Endodermal cell (in vitro differentiated cells): ENCODE results near the gene CLCNKA. TPM values are rescaled to one million over a fixed set of nuclear protein-coding genes. Genes with fewer than 3 reads are reported as not detected.

Source experiments
- DNase-seq: peaks from one replicate; pipeline ENCODE4 v3.0.0-alpha.2; 2017
- H3K27ac ChIP-seq: 2 replicates; pipeline ENCODE4 v1.5.1; 2013; ENCODE audit warnings: mild to moderate bottlenecking, low read depth, low read length, moderate library complexity
- H3K27me3 ChIP-seq: 2 replicates; pipeline ENCODE4 v1.6.1; 2013; ENCODE audit warnings: mild to moderate bottlenecking, low read length, moderate library complexity; ENCODE audit not compliant: insufficient read depth, control insufficient read depth, poor library complexity, severe bottlenecking
- H3K36me3 ChIP-seq: 2 replicates; pipeline ENCODE4 v1.7.0; 2013; ENCODE audit warnings: mild to moderate bottlenecking, low read length, moderate library complexity; ENCODE audit not compliant: control insufficient read depth, insufficient read depth
- H3K4me1 ChIP-seq: one replicate; pipeline ENCODE4 v1.7.0; 2013; ENCODE audit warnings: low read length; ENCODE audit not compliant: control insufficient read depth, insufficient read depth
- H3K4me3 ChIP-seq: 2 replicates; pipeline ENCODE4 v1.5.1; 2013; ENCODE audit warnings: mild to moderate bottlenecking, low read length, moderate library complexity
- H3K9ac ChIP-seq: 2 replicates; pipeline ENCODE4 v1.6.1; 2013; ENCODE audit warnings: mild to moderate bottlenecking, low read length, moderate library complexity; ENCODE audit not compliant: poor library complexity, severe bottlenecking; ENCODE audit errors: extremely low read depth
- H3K9me3 ChIP-seq: 2 replicates; pipeline ENCODE4 v1.6.1; 2013; ENCODE audit warnings: mild to moderate bottlenecking, low read length, moderate library complexity; ENCODE audit not compliant: control insufficient read depth
- H3K27ac Mint-ChIP-seq: 2 replicates; pipeline ENCODE4 v1.8.0; 2020; ENCODE audit warnings: mixed read lengths
- H3K27me3 Mint-ChIP-seq: 2 replicates; pipeline ENCODE4 v1.8.0; 2021; ENCODE audit warnings: mild to moderate bottlenecking, mixed read lengths; ENCODE audit not compliant: insufficient read depth
- H3K36me3 Mint-ChIP-seq: 2 replicates; pipeline ENCODE4 v1.8.0; 2020; ENCODE audit warnings: low read depth, mixed read lengths
- H3K4me1 Mint-ChIP-seq: 2 replicates; pipeline ENCODE4 v1.8.0; 2020; ENCODE audit warnings: mixed read lengths
- H3K4me3 Mint-ChIP-seq: 2 replicates; pipeline ENCODE4 v1.8.0; 2020; ENCODE audit warnings: mild to moderate bottlenecking, moderate library complexity, mixed read lengths
- H3K9me3 Mint-ChIP-seq: 2 replicates; pipeline ENCODE4 v1.8.0; 2020; ENCODE audit warnings: mild to moderate bottlenecking, mixed read lengths
- CTCF ChIP-seq: fragments of 200-600 bp; sonication (generic); conservative IDR thresholded peaks from 2 replicates; pipeline ENCODE4 v1.5.0; 2021; ENCODE audit warnings: antibody characterized with exemption, mild to moderate bottlenecking
- WGBS, 2 experiments: methylation state at CpG; one replicate each; pipeline versions ENCODE4 v1.1.5 to v1.1.7; 2013; ENCODE audit warnings: missing lambda C conversion rate in 2 of 2, mixed read lengths in 1 of 2; ENCODE audit not compliant: insufficient coverage in 1 of 2, insufficient read length in 1 of 2; 5-methylcytosine and 5-hydroxymethylcytosine counted together
- total RNA-seq, 2 donors: library from RNA; stranded (reverse); fragmentation: NEBNext Ultra II Directional in 1 of 2; extraction: Animal tissue kit (Norgen Biotek cat#: 25700) in 1 of 2; gene quantifications; 2 replicates in 1 of 2; 3 replicates in 1 of 2; pipeline ENCODE4 v1.2.1, GENCODE V29; 2021

Gene CLCNKA
- total RNA-seq, 2 donors from 2014 or later = 3.2 to 3.5 TPM

DNA sequence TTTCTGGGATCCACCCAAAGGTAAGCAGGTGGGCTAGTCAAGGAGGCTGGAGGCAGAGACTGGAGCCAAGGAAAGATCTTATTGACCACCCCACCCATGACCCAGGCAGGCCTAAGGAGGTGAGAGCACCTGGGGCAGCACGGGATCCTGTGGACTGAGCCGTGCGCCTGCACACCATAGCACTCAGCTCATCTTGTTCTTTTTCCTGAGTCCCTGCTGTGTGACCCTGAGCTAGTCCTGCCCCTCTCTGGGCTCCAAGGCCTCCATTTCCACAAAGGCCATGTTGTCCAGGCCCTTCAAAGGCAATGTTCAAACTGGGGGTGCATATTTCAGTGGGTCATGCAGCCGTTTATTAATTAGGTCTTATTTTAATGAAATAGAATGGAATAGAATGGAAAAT, 44.4 kb downstream of the CLCNKA start:
- Mint-ChIP-seq H3K36me3 (no peaks in the 10 kb centered on the region), H3K9me3 (no peaks in the 10 kb centered on the region), H3K4me3 (no peak overlapping the region), H3K27ac (no peak overlapping the region), H3K27me3 (peaks cover 21% of the 10 kb centered on the region), H3K4me1 (peaks cover 18% of the 10 kb centered on the region)
- TF ChIP-seq CTCF = no peak
- Histone ChIP-seq H3K9ac (no peak overlapping the region), H3K27me3 (no peaks in the 10 kb centered on the region), H3K4me3 (no peak overlapping the region), H3K9me3 (no peaks in the 10 kb centered on the region), H3K27ac (no peak overlapping the region), H3K36me3 (no peaks in the 10 kb centered on the region), H3K4me1 (no peaks in the 10 kb centered on the region)
- WGBS, 2 experiments = 90 to 100% methylated on average over 1 to 4 of the region's 4 CpGs
- DNase-seq = no peak

DNA sequence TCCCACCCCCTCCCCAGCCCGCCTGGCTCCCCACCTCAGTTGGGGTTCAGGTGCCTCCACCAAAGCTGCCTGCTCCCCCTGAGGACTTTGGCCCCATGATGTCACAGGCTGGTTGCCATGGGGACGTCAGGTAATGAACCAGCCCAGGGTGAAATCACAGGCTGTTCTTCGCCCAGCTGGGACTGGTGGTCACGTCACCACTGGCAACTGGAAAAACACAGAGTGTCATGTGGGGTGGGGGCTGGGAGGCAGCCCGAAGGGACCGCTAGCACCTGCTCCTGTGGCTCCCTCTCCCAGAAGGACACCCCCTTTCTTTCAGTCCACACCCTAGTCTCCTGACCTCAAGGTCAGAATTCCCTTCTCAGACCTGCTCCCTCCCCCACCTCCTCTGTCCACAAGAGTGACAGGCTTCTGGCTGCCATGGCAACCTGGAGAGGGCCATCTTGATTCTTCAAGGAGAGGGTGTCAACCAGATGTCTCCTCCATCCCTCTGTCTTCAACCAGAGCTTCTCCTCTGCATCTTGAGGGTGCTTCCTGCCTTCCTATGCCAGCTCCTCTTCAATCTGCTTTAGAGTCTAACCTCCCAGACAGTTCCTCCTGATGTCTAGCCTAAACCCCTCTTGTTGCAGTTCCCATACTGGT, 45.4 kb downstream of the CLCNKA start:
- Mint-ChIP-seq H3K36me3 (no peaks in the 10 kb centered on the region), H3K27ac (no peak overlapping the region), H3K9me3 (no peaks in the 10 kb centered on the region), H3K27me3 (peaks cover 31% of the 10 kb centered on the region), H3K4me1 (peaks cover 18% of the 10 kb centered on the region), H3K4me3 (no peak overlapping the region)
- WGBS, 2 experiments = 73 to 82% methylated on average over 4 to 6 of the region's 6 CpGs
- no peaks in the 10 kb centered on the region for H3K4me1 ChIP-seq
- peaks cover 4% of the 10 kb centered on the region for H3K27me3 ChIP-seq
- TF ChIP-seq CTCF = no peak
- peak; percentile 80 for DNase-seq
- H3K9me3 ChIP-seq = no peaks in the 10 kb centered on the region
- no peak overlapping the region for H3K4me3 ChIP-seq
- H3K9ac ChIP-seq = peak overlapping the region; percentile 17
- no peaks in the 10 kb centered on the region for H3K36me3 ChIP-seq
- H3K27ac ChIP-seq = peak overlapping the region; percentile 67

- H3K4me1 ChIP-seq = no peaks in the 10 kb centered on the region
- H3K27me3 ChIP-seq = peaks cover 10% of the 10 kb centered on the region
- no peak for DNase-seq
- no peak overlapping the region for H3K27ac Mint-ChIP-seq
- no peak for TF ChIP-seq CTCF
- H3K9me3 ChIP-seq = no peaks in the 10 kb centered on the region
- H3K36me3 ChIP-seq = no peaks in the 10 kb centered on the region
- H3K9me3 Mint-ChIP-seq = no peaks in the 10 kb centered on the region
- no peak overlapping the region for H3K9ac ChIP-seq
- H3K27ac ChIP-seq = peak overlapping the region; percentile 61
- 89 to 92% methylated on average over 13 of the region's 13 CpGs for WGBS, 2 experiments
- H3K4me1 Mint-ChIP-seq = peaks cover 18% of the 10 kb centered on the region
- H3K36me3 Mint-ChIP-seq = no peaks in the 10 kb centered on the region
- H3K27me3 Mint-ChIP-seq = peaks cover 38% of the 10 kb centered on the region
- H3K4me3 ChIP-seq = no peak overlapping the region
- no peak overlapping the region for H3K4me3 Mint-ChIP-seq
Measured at GRCh38 chr1:16067933-16068332, 46.1 kb downstream of the CLCNKA start.
